OCI-LY1 (cell line): ENCODE results near the gene HLA-E.

ENCODE experiments used
- CTCF ChIP-seq: fragments of 200-600 bp; sonication (generic), shearing (Covaris generic); IDR thresholded peaks from 2 replicates; pipeline ENCODE4 v1.5.1; 2017; ENCODE audit warnings: mild to moderate bottlenecking, antibody characterized with exemption, low read length, moderate library complexity, mixed read lengths
- EZH2 ChIP-seq: fragments of 200-600 bp; sonication (generic), shearing (Covaris generic); IDR thresholded peaks from 2 replicates; pipeline ENCODE4 v1.8.0; 2017; ENCODE audit warnings: borderline replicate concordance, mixed run types, mild to moderate bottlenecking, antibody characterized with exemption, low read length, moderate library complexity, mixed read lengths

DNA sequence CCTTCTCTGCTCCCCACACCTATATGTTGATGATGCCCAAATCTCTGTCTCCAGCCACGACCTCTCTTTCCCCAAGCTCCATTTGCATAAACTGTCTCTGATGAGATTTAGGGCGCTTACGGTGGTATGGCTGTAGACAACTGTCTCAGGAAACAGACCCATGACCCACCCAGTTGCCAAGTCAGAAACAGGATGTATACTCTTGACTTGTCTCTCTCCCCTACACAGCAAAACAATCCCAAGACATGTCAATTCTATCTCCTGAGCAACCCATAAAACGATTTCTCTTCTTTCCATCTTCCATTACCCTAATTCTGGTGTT, 53.1 kb downstream of the HLA-E start:
- no peak for TF ChIP-seq CTCF
- TF ChIP-seq EZH2, result no peak
